Right renal cortex interstitium (tissue), 3 donors: ENCODE results near the gene RCN1. TPM values are rescaled to one million over a fixed set of nuclear protein-coding genes. Genes with fewer than 3 reads are reported as not detected.
"Not testable (repeated sequence)": the region's sequence is repeated elsewhere in the genome, so short reads cannot be mapped to it uniquely, and the experiment has no call there.

Experiments
- DNase-seq, 3 donors: peaks; one replicate each; pipeline ENCODE4 v3.0.0-alpha.2; 2013; ENCODE audit warnings: low read depth in 3 of 3, low spot score in 2 of 3
- polyA plus RNA-seq, 3 donors: library from polyadenylated mRNA; unstranded; fragments of 120-200 nt; gene quantifications; one replicate each; pipeline ENCODE4 v1.2.1, GENCODE V29; 2013; ENCODE audit not compliant: insufficient read length in 3 of 3

RCN1 gene
- polyA plus RNA-seq = 100 to 1,000 TPM; 179 to 213 (median 212) TPM

- peak; percentile 52 to 77 (median 76) for DNase-seq
These were observed at the start of gene RCN1 for GRCh38 chr11:32090545-32091370. RCN1 (plus strand) TSS chr11:32091074; CDS start chr11:32091197, 123 bp downstream.

GRCh38 chr11:32043737-32044136 is 47.1 kb upstream of the RCN1 start:
- DNase-seq = no peak

- no peak for DNase-seq
These were observed 46.6 kb upstream of the RCN1 start for GRCh38 chr11:32044158-32044863.

- no peak for DNase-seq
These were observed 45.4 kb upstream of the RCN1 start for GRCh38 chr11:32045456-32045855.

GRCh38 chr11:32050264-32050663 is 40.6 kb upstream of the RCN1 start:
- DNase-seq = no peak

GRCh38 chr11:32052215-32052614 is 38.7 kb upstream of the RCN1 start:
- peak; percentile 33 to 39 (median 33) for DNase-seq

GRCh38 chr11:32053151-32053888 is 37.6 kb upstream of the RCN1 start:
- no peak for DNase-seq

- DNase-seq = no peak
These were observed 35.0 kb upstream of the RCN1 start for GRCh38 chr11:32055861-32056260.

- no peak for DNase-seq
These were observed 34.4 kb upstream of the RCN1 start for GRCh38 chr11:32056438-32056837.

GRCh38 chr11:32059686-32060462 is 31.0 kb upstream of the RCN1 start:
- DNase-seq = no peak

- no peak for DNase-seq
These were observed 28.3 kb upstream of the RCN1 start for GRCh38 chr11:32062540-32062939.

- not testable (repeated sequence) for DNase-seq
These were observed 27.8 kb upstream of the RCN1 start for GRCh38 chr11:32063031-32063430.

GRCh38 chr11:32065865-32066629 is 24.8 kb upstream of the RCN1 start:
- no peak for DNase-seq

- no peak for DNase-seq
These were observed 22.6 kb upstream of the RCN1 start for GRCh38 chr11:32068134-32068870.

GRCh38 chr11:32069361-32070058 is 21.4 kb upstream of the RCN1 start:
- DNase-seq = no peak

GRCh38 chr11:32070692-32071091 is 20.2 kb upstream of the RCN1 start:
- no peak for DNase-seq

- DNase-seq = no peak
These were observed 19.1 kb upstream of the RCN1 start for GRCh38 chr11:32071811-32072210.

- no peak for DNase-seq
These were observed 17.8 kb upstream of the RCN1 start for GRCh38 chr11:32072872-32073643.
